HG03432 (cell line): ENCODE measurements around the gene TM9SF4.
A peak's percentile ranks its signal among the peaks of the same experiment; 100 is the strongest.
"Not testable (repeated sequence)": the region's sequence is repeated elsewhere in the genome, so short reads cannot be mapped to it uniquely, and the experiment has no call there.

Experiments used
- ATAC-seq: cut with Tn5 transposase; IDR thresholded peaks from one replicate; pipeline ENCODE4 v1.9.1; 2021; ENCODE audit warnings: mild to moderate bottlenecking, moderate library complexity; ENCODE audit not compliant: unreplicated experiment

Gene TM9SF4

DNA sequence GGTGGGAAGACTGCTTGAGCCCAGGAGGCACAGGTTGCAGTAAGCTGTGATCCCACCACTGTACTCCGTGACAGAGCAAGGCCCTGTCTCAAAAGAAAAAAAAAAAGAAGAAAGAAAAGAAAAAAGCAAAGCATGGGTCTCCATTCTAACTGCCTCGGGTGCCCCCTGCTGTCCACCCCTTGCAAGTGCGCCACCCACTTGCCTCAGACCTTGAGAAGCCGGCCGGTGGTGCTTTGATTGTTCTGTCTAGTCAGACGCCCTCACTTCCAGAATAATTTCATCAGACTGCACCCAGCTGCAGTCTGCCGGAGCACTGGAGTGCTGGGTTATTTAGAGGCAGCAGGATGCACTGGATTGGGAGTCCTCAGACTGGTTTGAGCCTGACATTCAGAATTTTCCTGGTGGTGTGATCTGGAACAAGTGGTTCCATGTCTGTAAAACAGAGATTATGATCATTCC, 17.6 kb upstream of the TM9SF4 start:
- peak; percentile 51 for ATAC-seq

- ATAC-seq, result no peak
Measured at GRCh38 chr20:32098786-32099185, 10.7 kb upstream of the TM9SF4 start.

DNA sequence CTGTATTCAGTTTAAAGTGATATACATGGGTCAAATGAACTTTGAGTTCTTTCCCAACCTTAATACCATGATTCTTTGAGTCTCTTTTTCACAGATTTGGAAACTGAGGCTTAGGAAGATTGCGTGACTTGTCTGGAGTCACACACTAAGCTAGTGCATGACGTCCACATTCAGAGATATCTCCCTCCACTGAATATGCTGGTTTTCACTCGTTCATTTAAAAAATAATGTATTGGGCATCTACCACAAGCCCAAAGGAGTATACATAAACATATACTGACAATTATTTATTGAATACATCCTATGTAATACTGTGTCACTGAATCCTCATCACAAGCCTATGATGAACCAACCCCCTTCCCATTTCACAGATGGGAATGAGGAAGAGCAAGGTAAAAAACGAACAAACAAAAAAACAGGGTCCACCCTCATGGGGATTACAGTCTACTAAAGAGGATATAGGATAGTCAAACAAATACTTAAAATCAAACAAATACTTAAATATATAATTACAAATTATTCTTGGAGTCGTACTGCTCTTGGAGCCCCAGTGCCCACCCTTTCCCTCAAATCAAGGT, 611 bp upstream of the TM9SF4 start:
- ATAC-seq, result no peak

DNA sequence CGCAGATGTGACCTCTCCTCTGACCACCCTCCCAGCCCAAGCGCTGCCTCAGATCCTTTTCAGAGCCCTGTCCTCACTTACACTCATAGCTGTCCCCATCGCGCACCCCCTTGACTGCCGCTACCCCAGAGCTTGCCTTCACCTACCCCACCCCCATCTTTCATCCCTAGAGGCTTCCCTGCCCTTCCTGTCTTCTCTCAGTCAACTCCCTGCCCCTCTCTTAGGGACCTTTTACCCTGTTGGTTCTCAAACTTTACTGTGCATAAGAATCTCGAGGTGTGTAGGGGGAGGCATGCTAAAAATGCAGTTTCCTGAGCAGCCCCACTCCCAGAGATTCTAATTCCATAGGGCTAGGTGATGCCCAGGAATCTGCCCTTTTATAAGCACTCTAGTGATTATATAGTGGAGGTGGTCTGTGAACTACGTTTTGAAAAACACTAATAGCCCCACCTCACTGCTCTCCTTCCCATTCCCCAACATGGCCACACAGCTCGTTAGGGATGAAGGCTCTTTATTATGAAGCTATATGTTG, 725 bp downstream of the TM9SF4 start:
- ATAC-seq, result no peak

- ATAC-seq, result no peak
Measured at GRCh38 chr20:32110727-32111126, 1.2 kb downstream of the TM9SF4 start.

- ATAC-seq, result no peak
Measured at GRCh38 chr20:32111156-32111686, 1.7 kb downstream of the TM9SF4 start.

DNA sequence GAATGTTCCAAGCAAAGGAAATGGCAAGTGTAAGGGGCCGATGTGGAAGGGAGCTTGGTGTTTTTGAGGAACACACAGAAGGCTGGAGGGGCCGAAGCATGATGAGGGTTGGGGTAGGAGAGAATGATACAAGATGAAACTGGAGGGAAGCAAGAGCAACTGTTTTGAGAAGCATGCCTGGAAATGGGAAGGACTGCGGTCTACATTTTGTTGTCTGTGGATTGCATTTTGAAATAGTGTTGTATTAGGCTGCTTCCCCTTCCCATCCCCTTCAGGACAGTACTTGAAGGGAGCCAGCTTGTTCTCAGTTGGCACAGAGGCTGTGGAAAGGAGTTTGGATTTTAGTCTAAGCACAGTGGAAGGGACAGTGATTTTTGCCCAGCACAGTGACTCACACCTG, 2.2 kb downstream of the TM9SF4 start:
- no peak for ATAC-seq

GRCh38 chr20:32112841-32113240, 3.3 kb downstream of the TM9SF4 start:
- ATAC-seq, result no peak

DNA sequence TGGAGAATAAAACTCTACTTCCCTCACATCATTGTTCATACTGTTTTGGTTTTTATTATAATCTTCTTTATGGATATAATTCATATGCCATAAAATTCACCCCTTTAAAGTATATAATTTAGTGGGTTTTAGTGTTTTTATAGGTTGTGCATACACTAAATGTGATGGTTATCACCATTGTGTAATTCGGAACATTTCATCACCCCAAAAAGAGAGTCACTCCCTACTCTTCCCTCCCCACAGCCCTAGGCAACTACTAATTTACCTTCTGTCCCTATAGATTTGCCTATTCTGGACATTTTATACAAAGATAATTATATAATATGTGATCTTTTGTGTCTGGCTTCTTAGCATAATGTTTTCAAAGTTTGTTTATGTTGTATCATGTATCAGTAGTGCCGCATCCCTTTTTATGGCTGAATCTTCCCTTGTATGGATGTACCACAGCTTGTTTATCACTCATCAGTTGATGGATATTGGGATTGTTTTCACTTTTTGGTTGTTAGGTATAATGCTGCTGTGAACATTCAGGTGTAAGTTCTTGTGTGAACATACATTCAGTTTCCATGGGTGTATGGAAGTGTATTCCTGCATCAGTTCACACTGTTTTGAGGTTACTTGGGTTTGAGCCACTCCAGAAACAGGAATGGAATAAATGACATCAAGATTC, 4.2 kb downstream of the TM9SF4 start:
- ATAC-seq, result no peak

DNA sequence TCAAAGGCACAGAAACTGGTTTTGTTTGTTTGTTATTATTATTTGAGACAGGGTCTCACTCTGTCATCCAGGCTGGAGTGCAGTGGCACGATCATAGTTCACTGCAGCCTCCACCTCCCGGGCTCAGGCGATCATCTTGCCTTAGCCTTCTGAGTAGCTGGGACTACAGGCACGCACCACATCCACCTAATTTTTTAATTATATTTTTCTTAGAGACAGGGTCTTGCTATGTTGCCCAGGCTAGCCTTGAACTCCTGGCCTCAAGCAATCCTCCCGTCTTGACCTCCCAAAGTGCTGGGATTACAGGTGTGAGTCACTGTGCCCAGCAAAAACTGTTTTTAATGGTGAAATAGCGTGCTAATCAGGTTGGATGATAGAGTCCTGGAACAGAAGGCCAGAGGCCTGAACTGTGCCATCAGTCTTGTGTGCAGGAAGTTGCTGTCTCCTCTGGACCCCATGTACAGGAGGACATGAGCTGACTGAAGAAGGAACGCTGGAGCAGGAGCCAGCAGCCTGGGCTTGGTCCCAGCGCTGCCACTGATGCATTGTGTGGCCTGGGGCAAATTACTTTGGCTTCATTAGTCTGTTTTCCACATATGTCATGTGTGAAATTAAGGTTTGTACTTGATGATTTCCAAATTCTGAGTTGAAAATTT, 4.9 kb downstream of the TM9SF4 start:
- no peak for ATAC-seq

DNA sequence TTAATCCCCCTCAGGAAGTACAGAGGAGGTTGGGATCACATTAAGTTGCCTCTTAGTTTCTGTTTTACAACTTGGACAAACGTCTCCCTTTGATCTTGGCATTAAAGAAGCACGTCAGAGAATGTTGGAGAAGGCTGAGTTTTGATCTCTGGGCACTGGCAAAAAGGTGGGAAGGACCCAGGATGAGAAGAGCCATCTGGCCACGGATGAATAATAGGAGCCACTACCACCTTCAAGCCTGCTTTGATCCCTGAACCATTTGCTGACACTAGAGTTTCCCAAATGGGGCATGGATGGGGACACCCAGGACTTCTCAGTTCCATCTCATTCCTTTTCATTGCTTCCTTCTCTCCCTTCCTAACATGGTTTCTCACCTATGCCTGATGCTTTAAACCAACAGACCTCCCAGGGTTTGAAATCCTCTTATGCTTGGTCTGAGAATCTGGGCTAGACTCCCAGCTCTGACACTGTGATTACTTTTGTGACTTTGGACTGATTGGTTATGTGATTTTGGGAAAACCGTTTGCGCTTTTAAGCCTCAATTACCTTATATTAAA, 5.8 kb downstream of the TM9SF4 start:
- no peak for ATAC-seq

DNA sequence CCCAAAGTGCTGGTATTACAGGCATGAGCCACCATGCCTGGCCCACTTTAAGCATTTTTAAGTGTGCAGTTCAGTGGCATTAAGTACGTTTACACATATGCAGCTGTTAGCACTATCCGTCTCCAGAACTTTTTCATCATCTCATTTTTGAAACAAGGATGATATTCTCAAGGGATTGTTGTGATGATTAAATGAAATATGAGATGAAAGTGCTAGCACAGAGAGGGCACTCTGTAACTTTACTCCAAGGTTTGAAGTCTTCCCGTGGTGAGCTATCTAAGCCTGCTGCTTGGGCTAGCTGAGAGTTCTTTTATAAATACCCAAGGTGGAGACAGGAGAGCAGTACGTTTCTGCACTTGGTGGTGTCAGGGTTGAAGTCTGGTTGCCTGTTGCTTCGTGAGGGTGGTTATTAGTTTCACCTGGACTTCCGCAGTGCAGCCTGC, 6.6 kb downstream of the TM9SF4 start:
- no peak for ATAC-seq

DNA sequence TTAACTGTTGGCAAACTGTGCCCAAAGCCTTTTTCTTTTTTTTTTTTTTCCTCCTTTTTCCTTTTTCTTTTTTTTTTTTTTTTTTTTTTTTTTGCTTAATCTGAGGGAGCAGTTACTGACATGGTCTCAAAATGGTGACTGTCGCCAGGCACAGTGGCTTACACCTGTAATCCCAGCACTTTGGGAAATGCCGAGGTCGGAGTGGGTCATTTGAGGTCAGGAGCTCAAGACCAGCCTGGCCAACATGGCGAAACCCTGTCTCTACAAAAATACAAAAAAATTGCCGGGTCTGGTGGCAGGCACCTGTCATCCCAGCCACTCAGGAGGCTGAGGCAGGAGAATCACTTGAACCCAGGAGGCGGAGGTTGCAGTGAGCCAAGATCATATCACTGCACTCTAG, 7.3 kb downstream of the TM9SF4 start:
- ATAC-seq, result not testable (repeated sequence)

DNA sequence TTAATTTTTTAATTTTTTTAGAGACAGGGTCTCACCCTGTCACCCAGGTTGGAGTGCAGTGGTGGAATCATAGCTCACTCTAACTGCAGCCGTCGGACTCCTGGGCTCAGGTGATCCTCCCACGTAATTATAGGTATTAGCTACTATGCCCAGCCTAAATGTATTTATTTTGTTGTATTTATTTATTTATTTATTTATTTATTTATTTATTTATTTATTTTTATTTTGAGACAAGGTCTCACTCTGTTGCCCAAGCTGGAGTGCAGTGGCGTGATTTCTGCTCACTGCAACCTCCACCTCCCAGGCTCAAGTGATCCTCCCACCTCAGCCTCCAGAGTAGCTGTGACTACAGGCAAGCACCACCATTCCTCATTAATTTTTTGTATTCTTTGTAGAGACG, 8.9 kb downstream of the TM9SF4 start:
- ATAC-seq, result not testable (repeated sequence)

GRCh38 chr20:32119734-32120133, 10.2 kb downstream of the TM9SF4 start:
- ATAC-seq, result no peak

GRCh38 chr20:32121908-32122307, 12.4 kb downstream of the TM9SF4 start:
- ATAC-seq, result not testable (repeated sequence)

- ATAC-seq, result no peak
Measured at GRCh38 chr20:32123088-32123487, 13.6 kb downstream of the TM9SF4 start.

GRCh38 chr20:32124916-32125454, 15.5 kb downstream of the TM9SF4 start:
- no peak for ATAC-seq

DNA sequence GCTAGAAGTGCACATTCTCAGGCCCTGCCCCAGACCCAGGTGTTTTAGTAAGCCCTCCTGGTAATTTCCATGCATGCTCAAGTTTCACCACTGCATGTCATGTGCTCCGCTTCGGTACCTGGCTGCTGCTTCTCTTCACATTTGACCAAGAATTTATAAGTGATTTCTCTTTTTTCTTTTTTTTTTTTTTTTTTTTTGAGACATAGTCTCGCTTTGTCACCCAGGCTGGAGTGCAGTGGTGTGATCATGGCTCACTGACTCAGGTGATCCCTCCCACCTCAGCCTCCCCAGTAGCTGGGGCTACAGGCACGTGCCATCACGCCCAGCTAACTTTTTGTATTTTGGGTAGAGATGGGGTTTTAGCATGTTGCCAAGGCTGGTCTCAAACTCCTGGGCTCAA, 16.0 kb downstream of the TM9SF4 start:
- no peak for ATAC-seq

GRCh38 chr20:32126919-32127318, 17.4 kb downstream of the TM9SF4 start:
- no peak for ATAC-seq

DNA sequence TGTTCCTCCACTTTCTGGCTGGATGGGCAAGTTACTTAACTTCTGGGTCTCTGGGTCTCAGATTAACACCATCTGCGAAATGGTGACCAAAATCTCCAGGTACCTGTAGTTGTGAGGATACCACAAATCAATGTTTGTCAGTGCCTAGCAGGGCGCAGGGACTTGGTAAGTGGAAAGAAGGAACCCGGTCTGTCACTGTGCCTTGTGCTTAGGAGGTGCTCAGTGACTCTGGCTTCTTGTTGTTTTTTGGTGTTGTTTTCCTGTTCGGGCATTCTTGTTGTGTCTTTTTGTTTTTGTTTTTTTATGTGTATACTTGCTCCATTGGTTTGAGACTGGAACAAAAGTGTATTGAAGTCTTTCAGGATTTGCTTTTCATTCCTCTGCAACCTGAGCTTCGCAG, 17.8 kb downstream of the TM9SF4 start:
- ATAC-seq, result no peak
